GM23338 (cell line): ENCODE measurements around the gene CNNM4. TPM values are rescaled to one million over a fixed set of nuclear protein-coding genes. Genes with fewer than 3 reads are reported as not detected.

ENCODE experiments used
- ATAC-seq: fragments of 200-7000 bp; cut with Tn5 transposase; 3 replicates; pipeline ENCODE4 v1.9.1; 2020
- DNase-seq: peaks from one replicate; pipeline ENCODE4 v3.0.0-alpha.2; 2015; ENCODE audit warnings: low spot score
- H2AFZ ChIP-seq: fragments of 200-600 bp; sonication (generic); 2 replicates; pipeline ENCODE4 v1.8.0; 2016; ENCODE audit warnings: antibody characterized with exemption, mild to moderate bottlenecking, moderate library complexity
- H3F3A ChIP-seq: fragments of 200-600 bp; sonication (generic); replicated peaks from 2 replicates; pipeline ENCODE4 v1.8.0; 2017; ENCODE audit warnings: antibody characterized with exemption, mixed run types, low read depth
- H3K27ac ChIP-seq: fragments of 200-600 bp; sonication (generic); 2 replicates; pipeline ENCODE4 v1.6.1; 2016; ENCODE audit warnings: low read depth
- H3K27me3 ChIP-seq: fragments of 200-600 bp; sonication (generic); 2 replicates; pipeline ENCODE4 v1.8.0; 2016; ENCODE audit warnings: mild to moderate bottlenecking, mixed run types, moderate library complexity; ENCODE audit not compliant: insufficient read depth
- H3K36me3 ChIP-seq: fragments of 200-600 bp; sonication (generic); 2 replicates; pipeline ENCODE4 v1.8.0; 2016; ENCODE audit warnings: mild to moderate bottlenecking; ENCODE audit not compliant: insufficient read depth
- H3K4me1 ChIP-seq: fragments of 200-600 bp; sonication (generic); 2 replicates; pipeline ENCODE4 v1.8.0; 2016; ENCODE audit warnings: mild to moderate bottlenecking, moderate library complexity; ENCODE audit not compliant: insufficient read depth
- H3K4me2 ChIP-seq: fragments of 200-600 bp; sonication (generic); 2 replicates; pipeline ENCODE4 v1.7.1; 2017; ENCODE audit warnings: mixed run types
- H3K4me3 ChIP-seq: fragments of 200-600 bp; sonication (generic); 2 replicates; pipeline ENCODE4 v1.6.1; 2016; ENCODE audit warnings: mixed run types
- H3K79me2 ChIP-seq: fragments of 200-600 bp; sonication (generic); replicated peaks from 2 replicates; pipeline ENCODE4 v1.8.0; 2017; ENCODE audit warnings: mild to moderate bottlenecking; ENCODE audit not compliant: insufficient read depth
- H3K9me2 ChIP-seq: fragments of 200-600 bp; sonication (generic); 2 replicates; pipeline ENCODE4 v1.8.0; 2017; ENCODE audit not compliant: insufficient read depth
- H4K20me1 ChIP-seq: fragments of 200-600 bp; sonication (generic); replicated peaks from 2 replicates; pipeline ENCODE4 v1.8.0; 2017; ENCODE audit warnings: mild to moderate bottlenecking; ENCODE audit not compliant: insufficient read depth
- H3K27ac Mint-ChIP-seq: 2 replicates; pipeline ENCODE4 v1.8.0; 2020; ENCODE audit warnings: inconsistent platforms, mild to moderate bottlenecking, moderate library complexity, mixed read lengths
- H3K27me3 Mint-ChIP-seq: 3 replicates; pipeline ENCODE4 v1.8.0; 2022; ENCODE audit warnings: low read depth, mild to moderate bottlenecking, moderate library complexity, mixed read lengths, inconsistent platforms; ENCODE audit not compliant: insufficient read depth, poor library complexity
- H3K36me3 Mint-ChIP-seq: 3 replicates; pipeline ENCODE4 v1.8.0; 2021; ENCODE audit warnings: low read depth, mild to moderate bottlenecking, inconsistent platforms, moderate library complexity, mixed read lengths
- H3K4me1 Mint-ChIP-seq: 3 replicates; pipeline ENCODE4 v1.8.0; 2020; ENCODE audit warnings: mild to moderate bottlenecking, inconsistent platforms, mixed read lengths
- H3K4me3 Mint-ChIP-seq: 3 replicates; pipeline ENCODE4 v1.8.0; 2021; ENCODE audit warnings: moderate library complexity, mild to moderate bottlenecking, inconsistent platforms, mixed read lengths
- H3K9me3 Mint-ChIP-seq: 3 replicates; pipeline ENCODE4 v1.8.0; 2020; ENCODE audit warnings: moderate library complexity, mild to moderate bottlenecking, inconsistent platforms, mixed read lengths
- CREB1 ChIP-seq: fragments of 250-450 bp; sonication (Bioruptor Pico); IDR thresholded peaks from 2 replicates; pipeline ENCODE4 v1.5.0; 2020; ENCODE audit warnings: low read depth, mild to moderate bottlenecking, moderate library complexity
- CTCF ChIP-seq, 2 experiments: fragments of 200-600 bp in 1 of 2; sonication (generic) in 1 of 2; conservative IDR thresholded peaks; 2 replicates each; pipeline versions ENCODE4 v1.5.1 to v1.6.1; 2016 to 2017; ENCODE audit warnings: antibody characterized with exemption in 2 of 2, low read depth in 2 of 2, mild to moderate bottlenecking in 2 of 2, moderate library complexity in 1 of 2
- ETS1 ChIP-seq: IDR thresholded peaks from 2 replicates; pipeline ENCODE4 v1.6.1; 2016; ENCODE audit warnings: antibody characterized with exemption
- EZH2 ChIP-seq: fragments of 200-600 bp; sonication (generic); IDR thresholded peaks from one replicate; pipeline ENCODE4 v1.8.0; 2017; ENCODE audit warnings: antibody characterized with exemption, mild to moderate bottlenecking, low read depth; ENCODE audit not compliant: unreplicated experiment
- EZH2phosphoT487 ChIP-seq: fragments of 200-600 bp; sonication (generic); IDR thresholded peaks from one replicate; pipeline ENCODE4 v1.8.1; 2018; ENCODE audit warnings: antibody characterized with exemption; ENCODE audit not compliant: unreplicated experiment
- JUNB ChIP-seq: IDR thresholded peaks from one replicate; pipeline ENCODE4 v1.6.1; 2016; ENCODE audit warnings: antibody characterized with exemption; ENCODE audit not compliant: unreplicated experiment
- NANOG ChIP-seq: IDR thresholded peaks from 2 replicates; pipeline ENCODE4 v1.6.1; 2016; ENCODE audit warnings: antibody characterized with exemption, borderline replicate concordance
- POLR2AphosphoS5 ChIP-seq: IDR thresholded peaks from 2 replicates; pipeline ENCODE4 v1.6.1; 2016; ENCODE audit warnings: antibody characterized with exemption, low read depth
- REST ChIP-seq: IDR thresholded peaks from one replicate; pipeline ENCODE4 v1.6.1; 2018; ENCODE audit warnings: antibody characterized with exemption; ENCODE audit not compliant: unreplicated experiment
- STAT1 ChIP-seq: IDR thresholded peaks from one replicate; pipeline ENCODE4 v1.6.1; 2016; ENCODE audit warnings: antibody characterized with exemption; ENCODE audit not compliant: unreplicated experiment
- ZNF114 ChIP-seq: fragments of 250-450 bp; sonication (Bioruptor Pico); IDR thresholded peaks from 2 replicates; pipeline ENCODE4 v1.5.0; 2020; ENCODE audit warnings: mild to moderate bottlenecking, moderate library complexity
- ZNF331 ChIP-seq: fragments of 250-450 bp; sonication (Bioruptor Pico); IDR thresholded peaks from 2 replicates; pipeline ENCODE4 v1.5.0; 2020; ENCODE audit warnings: low read depth, mild to moderate bottlenecking, moderate library complexity
- ZNF462 ChIP-seq: fragments of 250-450 bp; sonication (Bioruptor Pico); IDR thresholded peaks from 2 replicates; pipeline ENCODE4 v1.5.0; 2020; ENCODE audit warnings: mild to moderate bottlenecking, moderate library complexity
- polyA plus RNA-seq: library from polyadenylated mRNA; unstranded; fragments of >200 nt; fragmentation: Nextera tagmentation; extraction: Ambion mirVana; gene quantifications from 2 replicates; pipeline ENCODE4 v1.2.1, GENCODE V29; 2016
- total RNA-seq: library from RNA; depleted of rRNA; stranded (reverse); fragments of >200 nt; shearing (Covaris generic); gene quantifications from 2 replicates; pipeline ENCODE4 v1.2.3, GENCODE V29; 2014

Gene CNNM4
- total and polyA plus RNA-seq, 2 experiments from 2014 or later = 2.9 to 12.9 TPM

GRCh38 chr2:96734880-96735583 is 25.7 kb upstream of the CNNM4 start:
- Histone ChIP-seq H3K79me2 (peaks cover 45% of the 10 kb centered on the region), H3F3A (no peaks in the 10 kb centered on the region), H2AFZ (no peak overlapping the region), H3K9me2 (no peaks in the 10 kb centered on the region), H3K27ac (no peak overlapping the region), H3K36me3 (peaks cover 57% of the 10 kb centered on the region), H3K27me3 (no peaks in the 10 kb centered on the region), H3K4me2 (no peak overlapping the region), H4K20me1 (peaks cover 17% of the 10 kb centered on the region), H3K4me3 (no peak overlapping the region), H3K4me1 (peaks cover 6% of the 10 kb centered on the region; the same call in 1 of the 2 replicates)
- no peak for ATAC-seq
- H3K4me1 Mint-ChIP-seq = peaks cover 6% of the 10 kb centered on the region
- H3K27ac Mint-ChIP-seq = no peak overlapping the region
- H3K27me3 Mint-ChIP-seq = peaks cover 7% of the 10 kb centered on the region
- no peak for DNase-seq
- peaks cover 56% of the 10 kb centered on the region for H3K36me3 Mint-ChIP-seq
- no peaks in the 10 kb centered on the region for H3K9me3 Mint-ChIP-seq
- no peak overlapping the region for H3K4me3 Mint-ChIP-seq
- TF ChIP-seq POLR2AphosphoS5 (no peak), CTCF (conservative IDR thresholded peaks at IDR 0.05; ENCODE audit: low read depth in 2 of 2) (no peak), ZNF462 (CRISPR knock-in tag) (no peak), JUNB (no peak), EZH2 (no peak), STAT1 (no peak), ZNF331 (CRISPR knock-in tag) (no peak), CREB1 (no peak), NANOG (no peak), ZNF114 (CRISPR knock-in tag) (no peak), REST (no peak), EZH2phosphoT487 (no peak), ETS1 (no peak)
